H1 (cell line): ENCODE results near the gene XK. TPM values are rescaled to one million over a fixed set of nuclear protein-coding genes. Genes with fewer than 3 reads are reported as not detected.

ENCODE experiments used
- CTCF ChIA-PET: fragments of 300-600 bp; sonication (Branson Sonifier 250); formaldehyde crosslinking; loops from one replicate; lab custom pipeline; 2021; ENCODE audit not compliant: partially characterized antibody; lab: Charles Lee
- POLR2A ChIA-PET: fragments of 300-600 bp; sonication (Branson Sonifier 250); formaldehyde crosslinking; loops from one replicate; lab custom pipeline; 2021; ENCODE audit warnings: inconsistent platforms; ENCODE audit not compliant: partially characterized antibody; lab: Charles Lee
- DNase-seq, 2 experiments: peaks; one replicate each; pipeline versions ENCODE4 v3.0.0 to v3.0.0-alpha.2; 2010 to 2022; ENCODE audit warnings: low spot score in 2 of 2, low read depth in 1 of 2, mixed read lengths in 1 of 2
- FAIRE-seq: peaks from 2 replicates; lab custom pipeline; 2011; peaks lifted over from hg19 to GRCh38; lab: Jason Lieb, UNC
- H2AFZ ChIP-seq: 2 replicates; pipeline ENCODE4 v1.8.1; 2012; ENCODE audit warnings: low read length, inconsistent platforms
- H2AK5ac ChIP-seq: 2 replicates; pipeline ENCODE4 v1.6.1; 2013; ENCODE audit warnings: low read depth, low read length
- H2BK120ac ChIP-seq: replicated peaks from 2 replicates; pipeline ENCODE3; 2013; ENCODE audit warnings: low read depth, low read length, inconsistent platforms
- H2BK12ac ChIP-seq: 2 replicates; pipeline ENCODE4 v1.6.1; 2013; ENCODE audit warnings: low read depth, low read length
- H2BK15ac ChIP-seq: 2 replicates; pipeline ENCODE4 v1.6.1; 2013; ENCODE audit warnings: low read length
- H2BK20ac ChIP-seq: 2 replicates; pipeline ENCODE4 v1.6.1; 2013; ENCODE audit warnings: low read length
- H2BK5ac ChIP-seq: 2 replicates; pipeline ENCODE4 v1.6.1; 2013; ENCODE audit warnings: low read depth, low read length
- H3K14ac ChIP-seq: 2 replicates; pipeline ENCODE4 v1.6.1; 2013; ENCODE audit warnings: inconsistent platforms; ENCODE audit not compliant: insufficient read length
- H3K18ac ChIP-seq: 2 replicates; pipeline ENCODE4 v1.6.1; 2013; ENCODE audit warnings: low read length; ENCODE audit errors: extremely low read depth
- H3K23ac ChIP-seq: 2 replicates; pipeline ENCODE4 v1.6.1; 2013; ENCODE audit warnings: inconsistent platforms; ENCODE audit not compliant: insufficient read length
- H3K23me2 ChIP-seq: 2 replicates; pipeline ENCODE4 v1.6.1; 2013; ENCODE audit warnings: low read depth, low read length
- H3K27ac ChIP-seq: 2 replicates; pipeline ENCODE4 v1.6.1; 2011; ENCODE audit warnings: low read depth, low read length, inconsistent platforms
- H3K27me3 ChIP-seq, 4 experiments: replicated peaks in 1 of 4; 1 replicate in 1 of 4; 2 replicates in 3 of 4; pipeline versions ENCODE4 v1.6.1 to v1.8.1; 2011 to 2013; ENCODE audit warnings: low read length in 3 of 4, mild to moderate bottlenecking in 3 of 4, inconsistent platforms in 2 of 4, mixed read lengths in 2 of 4, moderate library complexity in 1 of 4; ENCODE audit not compliant: control insufficient read depth in 3 of 4, insufficient read depth in 3 of 4; ENCODE audit errors: extremely low read depth in 1 of 4
- H3K36me3 ChIP-seq, 4 experiments: 2 replicates each; pipeline versions ENCODE4 v1.6.1 to v1.8.1; 2011 to 2013; ENCODE audit warnings: mild to moderate bottlenecking in 4 of 4, low read length in 3 of 4, moderate library complexity in 2 of 4, control low read depth in 1 of 4, inconsistent platforms in 1 of 4; ENCODE audit not compliant: insufficient read depth in 4 of 4, control insufficient read depth in 2 of 4
- H3K4ac ChIP-seq: replicated peaks from 2 replicates; pipeline ENCODE3; 2013; ENCODE audit warnings: low read length, low read depth, mixed read lengths, inconsistent platforms; ENCODE audit not compliant: insufficient read length
- H3K4me1 ChIP-seq, 4 experiments: replicated peaks in 1 of 4; 1 replicate in 1 of 4; 2 replicates in 3 of 4; pipeline versions ENCODE4 v1.6.1 to v1.8.1; 2011 to 2013; ENCODE audit warnings: low read length in 3 of 4, inconsistent platforms in 2 of 4, mixed read lengths in 1 of 4; ENCODE audit not compliant: insufficient read depth in 4 of 4, control insufficient read depth in 3 of 4
- H3K4me2 ChIP-seq, 2 experiments: 2 replicates each; pipeline versions ENCODE4 v1.6.1 to v1.8.1; 2011 to 2013; ENCODE audit warnings: low read depth in 2 of 2, low read length in 2 of 2, control low read depth in 1 of 2, inconsistent platforms in 1 of 2, mild to moderate bottlenecking in 1 of 2; ENCODE audit not compliant: insufficient read depth in 1 of 2
- H3K4me3 ChIP-seq, 4 experiments: fragments of 200-600, 300-600 bp in 1 of 4; sonication (generic), shearing (Covaris generic), sonication (Bioruptor Twin) in 1 of 4; 2 replicates each; pipeline versions ENCODE4 v1.5.1 to v1.8.1; 2011 to 2016; ENCODE audit warnings: low read length in 4 of 4, low read depth in 3 of 4, control low read depth in 2 of 4, inconsistent platforms in 2 of 4, mild to moderate bottlenecking in 2 of 4, mixed read lengths in 1 of 4, moderate library complexity in 1 of 4; ENCODE audit not compliant: insufficient read depth in 2 of 4; ENCODE audit errors: extremely low read depth in 1 of 4
- H3K56ac ChIP-seq: replicated peaks from 2 replicates; pipeline ENCODE3; 2013; ENCODE audit warnings: low read depth, mild to moderate bottlenecking, mixed read lengths, low read length, inconsistent platforms; ENCODE audit not compliant: insufficient read length
- H3K79me1 ChIP-seq: 2 replicates; pipeline ENCODE4 v1.6.1; 2013; ENCODE audit warnings: low read depth, low read length, control low read depth
- H3K79me2 ChIP-seq, 2 experiments: 2 replicates each; pipeline versions ENCODE4 v1.6.1 to v1.8.1; 2012 to 2013; ENCODE audit warnings: low read length in 2 of 2, mild to moderate bottlenecking in 2 of 2, inconsistent platforms in 1 of 2; ENCODE audit not compliant: insufficient read depth in 2 of 2, control insufficient read depth in 1 of 2
- H3K9ac ChIP-seq, 4 experiments: replicated peaks in 1 of 4; 1 replicate in 1 of 4; 2 replicates in 3 of 4; pipeline versions ENCODE4 v1.6.1 to v1.8.1; 2011 to 2013; ENCODE audit warnings: low read depth in 3 of 4, low read length in 3 of 4, control low read depth in 2 of 4, mild to moderate bottlenecking in 2 of 4, moderate library complexity in 2 of 4, inconsistent platforms in 1 of 4; ENCODE audit errors: extremely low read depth in 1 of 4
- H3K9me3 ChIP-seq, 2 experiments: 2 replicates each; pipeline versions ENCODE4 v1.6.1 to v1.8.1; 2012 to 2013; ENCODE audit warnings: mild to moderate bottlenecking in 2 of 2, moderate library complexity in 2 of 2, control low read depth in 1 of 2, inconsistent platforms in 1 of 2, low read depth in 1 of 2, low read length in 1 of 2, mixed read lengths in 1 of 2; ENCODE audit not compliant: insufficient read depth in 2 of 2
- H4K20me1 ChIP-seq, 2 experiments: replicated peaks in 1 of 2; 2 replicates each; pipeline versions ENCODE3 to v1.8.1; 2011 to 2013; ENCODE audit warnings: inconsistent platforms in 2 of 2, low read length in 2 of 2, mild to moderate bottlenecking in 1 of 2; ENCODE audit not compliant: insufficient read depth in 2 of 2, control insufficient read depth in 1 of 2
- H4K5ac ChIP-seq: 2 replicates; pipeline ENCODE4 v1.6.1; 2013; ENCODE audit warnings: low read length, low read depth, mixed read lengths, inconsistent platforms; ENCODE audit not compliant: insufficient read length
- H4K8ac ChIP-seq: 2 replicates; pipeline ENCODE4 v1.8.0; 2013; ENCODE audit warnings: mild to moderate bottlenecking, moderate library complexity, low read length, inconsistent platforms; ENCODE audit not compliant: insufficient read depth; ENCODE audit errors: extremely low read depth
- H4K91ac ChIP-seq: replicated peaks from 2 replicates; pipeline ENCODE3; 2013; ENCODE audit warnings: low read length, mixed read lengths, inconsistent platforms; ENCODE audit not compliant: insufficient read length
- CBX5 ChIP-seq: fragments of 300-800, 300-1000 bp; sonication (generic); IDR thresholded peaks from 2 replicates; pipeline ENCODE4 v1.7.1; 2016; ENCODE audit warnings: antibody characterized with exemption, low read length, low read depth
- CTCF ChIP-seq, 3 experiments: IDR thresholded peaks; 1 replicate in 2 of 3; 2 replicates in 1 of 3; pipeline versions ENCODE4 v1.5.1 to v1.6.1; 2011; ENCODE audit warnings: low read length in 3 of 3, mild to moderate bottlenecking in 3 of 3, inconsistent platforms in 2 of 3, low read depth in 1 of 3, moderate library complexity in 1 of 3; ENCODE audit not compliant: insufficient read depth in 1 of 3; ENCODE audit errors: control extremely low read depth in 1 of 3
- EZH2 ChIP-seq: fragments of 200-600 bp; sonication (generic); IDR thresholded peaks from 2 replicates; pipeline ENCODE4 v1.7.1; 2012; ENCODE audit warnings: low read depth, mild to moderate bottlenecking, moderate library complexity, low read length, inconsistent platforms; ENCODE audit not compliant: severe bottlenecking
- GABPA ChIP-seq: IDR thresholded peaks from 2 replicates; pipeline ENCODE4 v1.6.1; 2011; ENCODE audit warnings: mild to moderate bottlenecking, low read length, moderate library complexity, borderline replicate concordance; ENCODE audit not compliant: insufficient read depth
- RXRA ChIP-seq: IDR thresholded peaks from 2 replicates; pipeline ENCODE4 v1.6.1; 2011; ENCODE audit warnings: low read depth, mild to moderate bottlenecking, low read length, moderate library complexity; ENCODE audit not compliant: insufficient read depth
- SIRT6 ChIP-seq: IDR thresholded peaks from one replicate; pipeline ENCODE4 v1.7.1; 2012; ENCODE audit warnings: low read length, inconsistent platforms
- SIX5 ChIP-seq: IDR thresholded peaks from 2 replicates; pipeline ENCODE4 v1.6.1; 2011; ENCODE audit warnings: mild to moderate bottlenecking, low read depth, low read length
- WGBS, 2 experiments: shearing (Covaris generic) in 1 of 2; methylation state at CpG; one replicate each; pipeline versions ENCODE4 v1.1.6 to v1.1.7; 2013 to 2015; ENCODE audit warnings: low lambda C conversion rate in 2 of 2, mixed read lengths in 2 of 2, inconsistent platforms in 1 of 2, low coverage in 1 of 2, missing lambda C conversion rate in 1 of 2; ENCODE audit not compliant: insufficient replicate concordance in 2 of 2, insufficient coverage in 1 of 2, insufficient read length in 1 of 2; ENCODE audit errors: extremely low coverage in 1 of 2, missing lambda C conversion rate in 1 of 2; 5-methylcytosine and 5-hydroxymethylcytosine counted together
- polyA plus RNA-seq, 7 experiments: library from polyadenylated mRNA; depleted of rRNA in 3 of 7; stranded (reverse) in 5 of 7; unstranded in 2 of 7; fragments of >200 nt in 5 of 7; fragments of 200-250 nt in 2 of 7; gene quantifications; 1 replicate in 5 of 7; 2 replicates in 1 of 7; 4 replicates in 1 of 7; pipeline versions ENCODE4 v1.2.1 to v1.2.3, GENCODE V29; 2011 to 2013; ENCODE audit warnings: missing spikeins in 2 of 7, mixed read lengths in 2 of 7
- total RNA-seq: library from RNA; stranded (reverse); fragmentation: NEBNext Ultra II Directional; extraction: Animal tissue kit (Norgen Biotek cat#: 25700); gene quantifications from 2 replicates; pipeline ENCODE4 v1.2.1, GENCODE V29; 2021

XK gene
- total and polyA plus RNA-seq, 2 of the 8 experiments (the other 6 are each of a cell fraction or from before 2014, with no cell fraction given): 0.76 to 0.84 TPM

GRCh38 chrX:37659047-37659446 lies 26.5 kb upstream of the XK start:
- no peak overlapping the region for H3K27ac ChIP-seq
- no peaks in the 10 kb centered on the region for H3K9me3 ChIP-seq
- TF ChIP-seq EZH2: no peak
- no peak for TF ChIP-seq SIX5
- no peak for TF ChIP-seq SIRT6
- no peak for TF ChIP-seq GABPA
- TF ChIP-seq RXRA: no peak
- TF ChIP-seq CTCF (IDR thresholded peaks at IDR 0.05; ENCODE audit: control extremely low read depth in 1 of 3, insufficient read depth in 1 of 3, low read depth in 1 of 3, low read length in 3 of 3): no peak
- no peak for TF ChIP-seq CBX5
- no peak overlapping the region for H3K18ac ChIP-seq
- no peaks in the 10 kb centered on the region for H3K79me2 ChIP-seq
- FAIRE-seq (no peak), DNase-seq (no peak)
- ChIA-PET CTCF (interaction anchor here (0.9 kb wide), 1 partner anchor 20 kb away, joined by 3 read pairs; no protein-coding TSS in a partner anchor), POLR2A (no interaction called here)
- H2BK120ac ChIP-seq: no peak overlapping the region
- no peak overlapping the region for H2AFZ ChIP-seq
- H3K23ac ChIP-seq: no peak overlapping the region
- no peaks in the 10 kb centered on the region for H3K79me1 ChIP-seq
- H2AK5ac ChIP-seq: no peak overlapping the region
- H4K20me1 ChIP-seq: no peaks in the 10 kb centered on the region
- H2BK15ac ChIP-seq: no peak overlapping the region
- 100% methylated on average over 1 of the region's 1 CpG; no CpG with 5 or more reads in 1 of the 2 experiments for WGBS, 2 experiments
- H3K14ac ChIP-seq: no peak overlapping the region
- no peak overlapping the region for H4K91ac ChIP-seq
- H3K36me3 ChIP-seq: no peaks in the 10 kb centered on the region
- H3K4me2 ChIP-seq: no peak overlapping the region
- H2BK20ac ChIP-seq: no peak overlapping the region
- H3K4me1 ChIP-seq: no peaks in the 10 kb centered on the region
- H3K4me3 ChIP-seq: no peak overlapping the region
- H3K4ac ChIP-seq: no peak overlapping the region
- no peak overlapping the region for H2BK12ac ChIP-seq
- no peaks in the 10 kb centered on the region for H3K23me2 ChIP-seq
- no peak overlapping the region for H3K56ac ChIP-seq
- no peaks in the 10 kb centered on the region for H3K27me3 ChIP-seq
- no peak overlapping the region for H4K5ac ChIP-seq
- no peak overlapping the region for H4K8ac ChIP-seq
- H2BK5ac ChIP-seq: no peak overlapping the region
- no peak overlapping the region for H3K9ac ChIP-seq
